NOMO-1 (cell line): ENCODE results near the gene SCP2.

Experiments
- DNase-seq, 2 experiments: peaks; one replicate each; lab custom pipeline; 2025; ENCODE audit not compliant: unreplicated experiment in 2 of 2; lab: John Stamatoyannopoulos, UW

The SCP2 gene

DNA sequence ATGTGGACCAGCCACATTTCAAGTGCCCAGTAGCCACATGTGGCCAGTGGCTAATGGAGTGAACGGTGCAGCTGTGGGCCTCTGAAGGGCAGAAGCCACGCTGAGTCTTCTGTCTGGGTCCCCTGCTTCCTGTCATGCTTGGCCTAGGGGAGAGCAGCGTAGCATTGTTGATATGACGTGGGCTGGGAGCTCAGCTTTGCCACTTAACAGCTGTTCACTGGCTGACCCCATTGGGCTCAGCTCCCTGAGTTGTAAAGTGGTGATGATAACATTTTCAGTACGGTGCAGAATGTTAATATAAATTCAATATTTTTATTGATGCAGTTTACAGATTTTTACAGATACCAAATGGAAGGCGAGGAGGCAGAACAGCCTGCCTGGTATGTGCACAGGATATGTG is 139.4 kb downstream of the SCP2 start:
- DNase-seq = no peak

DNA sequence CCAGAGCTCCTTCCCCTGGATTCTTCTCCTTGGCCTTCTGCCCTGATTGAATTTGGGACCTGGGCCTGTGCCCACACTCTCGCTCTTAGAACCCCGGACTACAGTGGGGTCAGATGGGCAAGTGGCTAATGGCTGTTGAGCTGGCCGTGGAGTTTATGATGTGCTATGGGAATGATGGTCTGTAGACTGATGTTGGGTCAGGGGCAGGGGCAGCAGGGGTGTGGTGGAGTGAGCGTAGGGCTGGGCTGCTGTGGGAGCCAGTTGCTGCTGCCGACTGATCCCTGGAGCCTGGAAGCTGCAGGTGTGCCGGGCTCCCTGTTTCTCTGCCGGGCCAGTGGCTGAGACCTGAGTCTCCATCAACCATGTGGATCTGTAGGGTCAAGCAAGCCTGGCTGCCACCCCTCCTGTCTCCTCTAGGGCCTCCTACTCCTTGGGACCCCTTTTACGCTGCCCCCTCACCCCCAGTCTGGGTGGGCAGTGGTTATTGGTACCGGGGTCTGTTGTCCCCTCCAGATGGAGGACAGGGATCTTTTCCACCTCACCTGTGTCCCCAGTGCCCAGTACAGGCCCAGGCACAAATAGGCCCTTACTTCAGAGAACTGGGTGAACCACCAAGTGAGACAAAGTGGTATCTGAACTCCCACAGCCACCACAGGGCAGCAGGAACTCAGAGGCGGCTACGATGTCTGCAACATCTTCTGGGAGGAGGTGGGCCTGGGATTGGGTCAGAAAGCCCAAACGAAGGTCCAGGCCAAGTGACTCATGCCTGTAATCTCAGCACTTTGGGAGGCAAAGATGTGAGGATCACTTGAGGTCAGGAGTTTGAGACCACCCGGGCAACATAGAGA is 140.0 kb downstream of the SCP2 start:
- no peak for DNase-seq

DNA sequence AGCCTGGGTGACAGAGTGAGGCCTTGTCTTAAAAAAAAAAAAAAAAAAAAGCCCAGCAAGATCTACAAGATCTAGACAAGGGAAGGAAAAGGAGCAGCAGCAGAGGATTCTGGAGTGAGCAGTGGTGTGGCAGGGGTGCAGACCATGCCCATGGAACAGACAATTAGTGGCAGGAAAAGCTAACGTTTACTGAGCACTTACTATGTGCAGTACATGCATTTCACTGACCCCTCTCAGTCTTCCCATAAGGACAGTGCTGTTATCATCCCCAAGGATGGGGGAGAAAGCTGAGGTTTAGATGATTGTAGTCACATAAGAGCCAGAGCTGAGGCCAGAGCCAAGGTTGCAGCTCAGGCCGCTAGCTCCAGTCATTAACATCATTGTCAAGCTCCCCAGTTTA is 140.8 kb downstream of the SCP2 start:
- DNase-seq = no peak

DNA sequence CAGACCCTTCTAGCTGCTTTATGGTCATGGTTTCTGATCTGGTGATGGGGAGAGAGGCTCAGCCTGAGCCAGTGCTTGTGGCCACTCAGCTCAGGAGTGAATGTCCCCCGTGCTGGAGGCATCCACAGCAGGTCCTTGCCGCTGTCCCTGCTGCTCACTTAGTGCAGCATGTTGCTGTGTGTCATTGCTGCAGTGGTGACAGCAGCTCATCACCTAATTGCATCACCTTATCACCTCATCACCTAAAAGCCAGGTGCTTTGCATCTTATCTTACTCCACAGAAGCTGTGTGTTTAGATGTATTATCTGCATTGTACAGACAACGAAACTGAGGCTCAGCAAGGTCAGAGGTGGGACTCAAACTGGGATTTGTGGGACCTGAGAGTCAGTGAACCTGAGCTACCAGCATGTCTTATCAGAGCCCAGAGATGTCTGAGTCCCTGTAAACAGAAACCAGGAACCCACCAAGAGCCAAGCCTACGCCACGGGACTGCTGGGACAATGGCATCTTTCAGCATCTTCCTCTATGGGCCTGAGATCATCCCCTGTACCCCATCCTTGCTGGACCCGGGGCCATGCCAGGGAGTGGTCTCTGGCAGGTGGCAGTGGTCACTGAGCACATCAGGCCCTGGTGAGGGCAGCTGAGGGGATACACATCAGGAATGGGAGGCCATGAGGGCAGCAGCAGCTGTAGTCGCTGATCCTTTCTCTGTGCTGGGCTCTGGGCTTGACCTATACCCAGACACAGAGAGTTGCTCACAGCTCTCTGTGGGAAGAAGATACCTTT is 141.4 kb downstream of the SCP2 start:
- no peak for DNase-seq

DNA sequence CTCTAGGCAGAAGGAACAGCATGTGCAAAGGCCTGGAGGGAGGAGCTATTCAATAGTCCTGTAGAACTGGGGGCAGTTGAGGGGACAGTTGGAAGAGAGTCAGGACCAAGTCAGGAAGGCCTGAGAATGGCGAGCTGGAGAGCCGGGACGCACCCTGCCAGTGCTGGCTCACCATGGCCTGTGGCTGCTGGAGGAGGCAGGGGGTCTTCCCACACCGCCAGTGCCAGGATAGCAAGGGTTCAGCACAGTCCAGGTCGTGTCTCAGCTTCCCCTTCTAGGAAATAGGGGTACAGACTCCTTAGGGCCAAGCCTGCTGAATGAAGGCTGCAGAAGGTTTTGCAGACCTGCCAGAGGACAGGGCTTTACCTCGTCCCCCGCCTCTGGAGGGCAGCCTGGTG is 142.2 kb downstream of the SCP2 start:
- no peak for DNase-seq

DNA sequence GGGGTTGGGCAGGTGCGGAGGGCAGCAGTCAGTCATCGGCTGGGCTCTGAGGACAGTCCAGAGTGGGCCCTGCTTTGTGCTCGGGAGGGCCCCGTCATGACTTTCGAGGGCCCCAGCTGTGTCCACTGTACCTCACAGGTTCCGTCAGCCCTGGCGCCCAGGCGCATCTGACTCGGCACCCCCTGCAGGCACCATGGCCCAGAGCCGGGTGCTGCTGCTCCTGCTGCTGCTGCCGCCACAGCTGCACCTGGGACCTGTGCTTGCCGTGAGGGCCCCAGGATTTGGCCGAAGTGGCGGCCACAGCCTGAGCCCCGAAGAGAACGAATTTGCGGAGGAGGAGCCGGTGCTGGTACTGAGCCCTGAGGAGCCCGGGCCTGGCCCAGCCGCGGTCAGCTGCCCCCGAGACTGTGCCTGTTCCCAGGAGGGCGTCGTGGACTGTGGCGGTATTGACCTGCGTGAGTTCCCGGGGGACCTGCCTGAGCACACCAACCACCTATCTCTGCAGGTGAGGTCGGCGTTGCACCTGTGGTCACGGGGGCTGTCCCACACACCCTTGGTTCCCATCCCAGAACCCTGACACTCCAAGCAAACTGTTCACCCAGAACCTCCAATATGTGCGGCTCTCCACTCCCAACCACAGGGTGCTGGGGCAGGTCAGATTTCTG is 142.7 kb downstream of the SCP2 start:
- DNase-seq = no peak

DNA sequence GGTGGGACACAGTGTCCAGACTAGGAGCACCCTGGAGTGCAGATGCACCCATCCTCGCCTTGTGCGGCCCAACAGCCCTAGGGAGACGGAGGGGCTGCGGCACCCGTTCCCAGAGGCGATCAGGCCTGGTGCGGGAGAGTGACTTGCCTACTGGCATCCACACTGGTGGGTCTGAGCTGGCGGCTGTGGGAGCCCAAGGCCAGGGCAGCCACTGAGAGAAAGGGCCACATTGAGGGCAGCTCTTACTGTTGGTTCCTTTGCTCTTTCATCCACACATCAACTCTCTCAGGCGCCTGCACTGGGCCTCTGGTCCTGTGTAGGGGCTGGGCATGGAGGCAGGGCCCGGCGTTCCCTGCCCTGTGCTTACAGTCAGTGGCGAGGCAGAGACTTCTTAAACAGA is 143.5 kb downstream of the SCP2 start:
- no peak for DNase-seq

DNA sequence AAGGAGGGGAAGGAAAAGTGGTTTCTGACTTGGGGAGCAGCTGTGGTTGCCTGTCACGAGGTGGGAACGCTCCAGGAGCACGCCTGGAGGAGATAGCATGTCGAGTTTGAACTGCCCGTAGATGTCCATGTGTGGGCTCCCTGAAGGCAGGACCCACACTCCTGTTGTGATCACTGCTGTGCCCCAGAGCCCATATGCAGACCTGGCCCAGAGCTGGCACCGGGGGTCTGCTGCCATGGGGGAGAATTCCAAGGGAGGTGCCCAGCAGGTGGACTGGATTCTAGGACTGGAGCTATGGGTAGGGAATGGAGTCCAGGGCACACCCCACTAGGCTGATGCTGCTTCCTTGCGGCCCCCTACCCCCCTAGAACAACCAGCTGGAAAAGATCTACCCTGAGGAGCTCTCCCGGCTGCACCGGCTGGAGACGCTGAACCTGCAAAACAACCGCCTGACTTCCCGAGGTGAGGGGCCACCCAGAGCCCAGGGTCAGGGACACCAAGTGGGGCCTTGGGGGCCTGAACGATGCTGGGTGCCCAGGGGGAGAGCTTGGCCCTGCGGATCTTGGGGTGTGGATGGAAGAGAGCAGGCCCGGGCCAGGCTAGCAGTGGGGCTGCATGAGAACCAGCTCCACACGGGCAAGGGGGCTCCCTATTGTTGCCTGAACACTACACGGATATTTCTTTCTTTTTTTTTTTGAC is 144.2 kb downstream of the SCP2 start:
- no peak for DNase-seq

DNA sequence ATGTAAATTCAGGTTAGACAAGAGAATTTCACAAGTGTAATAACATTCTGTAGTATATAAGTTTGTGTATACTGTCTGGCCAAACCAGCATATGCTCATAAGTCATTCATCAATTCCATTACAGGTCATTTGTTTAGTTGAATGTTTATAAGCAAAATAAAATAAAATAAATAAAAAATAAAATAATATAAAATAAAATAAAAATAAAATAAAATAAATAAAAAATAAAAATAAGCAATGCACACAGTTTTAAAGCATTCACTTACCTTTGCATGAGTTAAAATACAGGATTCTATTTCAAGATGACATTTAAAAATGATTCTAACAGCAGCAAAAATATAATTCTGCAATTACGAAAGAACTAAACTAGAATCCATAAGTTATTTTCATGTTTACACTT is 144.8 kb downstream of the SCP2 start:
- DNase-seq = no peak

DNA sequence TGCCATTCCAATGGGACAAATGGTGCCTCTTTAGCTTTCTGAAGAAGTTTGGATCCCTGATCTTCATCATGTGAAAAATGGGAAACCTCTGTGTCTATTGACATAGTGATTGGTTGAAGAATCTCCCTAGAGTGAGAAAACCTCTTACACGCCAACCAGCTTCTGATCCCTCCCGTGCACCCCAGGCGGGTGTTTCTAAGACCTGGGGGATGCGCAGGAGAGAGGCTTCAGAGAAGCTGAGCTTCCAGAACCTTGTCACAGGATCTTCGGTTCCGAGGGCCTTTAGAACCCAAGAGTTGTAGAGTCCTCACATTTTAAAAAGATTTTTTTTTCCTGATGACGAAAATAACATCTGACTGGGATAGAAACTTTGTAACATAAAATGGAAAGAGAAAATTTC is 146.2 kb downstream of the SCP2 start:
- no peak for DNase-seq

DNA sequence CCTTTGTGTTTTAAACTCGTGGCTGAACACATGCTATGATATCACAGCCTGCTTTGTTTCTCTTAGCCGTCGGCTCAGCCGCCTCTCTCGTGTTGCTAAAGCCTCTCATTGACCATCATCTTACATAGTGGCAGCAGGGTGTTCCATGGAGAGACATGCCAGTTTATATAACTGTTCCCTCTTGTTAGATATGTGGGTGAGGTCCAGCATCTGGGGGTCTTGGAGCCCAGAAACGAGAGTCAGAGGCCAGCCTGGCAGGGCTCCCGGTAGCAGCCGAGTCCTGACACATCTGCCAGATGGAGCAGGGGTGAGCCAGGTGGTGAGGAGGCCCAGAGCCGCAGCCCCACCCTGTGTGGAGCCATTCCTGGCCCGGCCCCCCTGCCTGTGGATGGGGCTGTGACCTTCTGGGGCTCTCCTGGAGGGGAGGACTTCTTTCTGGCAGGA is 146.8 kb downstream of the SCP2 start:
- no peak for DNase-seq

DNA sequence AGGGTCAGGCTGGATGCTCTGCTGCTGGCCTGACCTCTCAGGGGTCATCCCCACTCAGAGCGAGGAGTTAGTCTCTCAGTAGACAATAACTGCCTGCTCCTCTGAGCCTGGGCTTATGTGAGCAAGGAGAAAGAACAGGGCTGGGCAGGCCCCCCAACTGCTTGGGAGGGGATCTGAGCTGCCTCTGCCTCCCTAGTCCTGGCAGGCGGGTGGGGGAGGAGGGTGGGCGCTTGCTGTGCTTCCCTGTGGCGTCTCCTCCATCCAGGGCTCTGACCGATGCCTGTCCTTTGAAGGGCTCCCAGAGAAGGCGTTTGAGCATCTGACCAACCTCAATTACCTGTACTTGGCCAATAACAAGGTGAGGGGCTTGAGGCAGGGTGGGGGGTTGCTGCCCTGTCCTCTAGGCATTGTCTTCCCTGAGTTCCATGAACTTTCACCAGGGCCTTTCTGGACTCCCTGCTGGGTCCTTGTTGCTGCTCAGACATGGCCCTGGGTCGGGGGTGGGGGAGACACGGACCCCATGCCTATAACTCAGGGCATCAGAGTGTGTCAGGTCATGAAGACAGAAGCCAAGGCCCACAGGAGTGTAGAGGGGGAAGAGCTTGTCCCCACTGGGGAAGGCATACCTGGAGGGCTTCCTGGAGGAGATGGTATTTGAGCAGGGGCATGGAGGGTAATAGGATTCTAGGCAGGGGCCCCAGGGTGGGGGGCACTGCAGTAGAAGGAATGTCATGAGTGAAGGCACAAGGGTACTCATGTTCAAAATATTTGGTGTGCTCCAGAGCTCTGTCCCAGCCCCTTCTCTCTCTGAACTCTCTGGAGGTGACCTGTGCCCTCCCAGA is 147.5 kb downstream of the SCP2 start:
- DNase-seq = no peak

DNA sequence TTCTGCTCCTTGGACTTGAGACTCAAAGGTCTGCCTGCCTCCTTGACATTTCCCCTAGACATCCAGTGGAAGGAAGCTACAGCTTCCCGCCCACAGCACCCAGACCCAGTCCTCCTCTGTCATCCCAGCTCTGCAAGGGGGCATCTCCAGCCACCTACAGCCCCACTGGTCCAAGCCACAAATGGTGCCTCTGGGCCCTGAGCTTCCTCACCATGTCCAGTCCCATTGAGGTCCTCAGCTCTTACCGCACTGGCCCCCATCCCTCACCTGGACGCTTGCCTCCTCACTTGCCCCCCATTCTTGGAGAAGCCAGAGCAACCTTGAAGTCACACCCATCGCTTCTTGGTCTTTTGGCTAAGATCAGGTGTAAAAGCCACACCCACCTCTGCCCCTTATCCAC is 148.1 kb downstream of the SCP2 start:
- no peak for DNase-seq

DNA sequence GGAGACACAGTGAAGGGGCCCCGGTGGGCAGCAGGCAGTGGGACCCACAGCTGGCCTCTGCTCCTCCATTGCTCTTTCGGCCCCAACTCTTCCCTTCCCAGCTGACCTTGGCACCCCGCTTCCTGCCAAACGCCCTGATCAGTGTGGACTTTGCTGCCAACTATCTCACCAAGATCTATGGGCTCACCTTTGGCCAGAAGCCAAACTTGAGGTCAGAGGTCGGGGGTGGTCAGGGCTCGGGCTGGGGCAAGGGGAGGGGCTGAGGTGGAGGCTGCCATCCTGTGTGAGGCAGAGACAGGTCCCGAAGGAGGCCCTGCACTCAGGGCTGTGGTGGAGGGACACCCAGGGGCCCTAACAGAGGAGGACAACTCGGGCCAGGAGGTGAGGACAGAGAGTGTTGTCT is 148.7 kb downstream of the SCP2 start:
- no peak for DNase-seq

DNA sequence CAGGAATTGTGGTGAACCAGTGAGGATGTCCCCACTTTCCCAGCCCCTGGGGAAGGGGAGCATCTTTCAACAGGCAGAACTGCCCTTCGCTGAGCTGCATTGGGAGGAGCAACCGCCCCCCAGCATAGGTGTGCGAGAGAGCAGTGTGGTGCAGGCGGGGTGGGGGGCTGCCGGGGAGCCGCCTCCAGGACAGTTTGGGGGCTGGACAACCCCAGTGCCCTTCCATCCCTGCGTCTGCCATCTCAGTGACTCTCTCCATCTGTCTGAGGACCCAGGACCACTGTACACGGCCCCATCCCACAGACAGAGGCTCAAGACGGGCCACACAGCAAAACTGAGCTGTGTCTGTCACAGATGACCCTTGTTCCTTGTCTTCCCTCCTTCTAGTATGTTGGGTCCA is 149.1 kb downstream of the SCP2 start:
- no peak for DNase-seq

DNA sequence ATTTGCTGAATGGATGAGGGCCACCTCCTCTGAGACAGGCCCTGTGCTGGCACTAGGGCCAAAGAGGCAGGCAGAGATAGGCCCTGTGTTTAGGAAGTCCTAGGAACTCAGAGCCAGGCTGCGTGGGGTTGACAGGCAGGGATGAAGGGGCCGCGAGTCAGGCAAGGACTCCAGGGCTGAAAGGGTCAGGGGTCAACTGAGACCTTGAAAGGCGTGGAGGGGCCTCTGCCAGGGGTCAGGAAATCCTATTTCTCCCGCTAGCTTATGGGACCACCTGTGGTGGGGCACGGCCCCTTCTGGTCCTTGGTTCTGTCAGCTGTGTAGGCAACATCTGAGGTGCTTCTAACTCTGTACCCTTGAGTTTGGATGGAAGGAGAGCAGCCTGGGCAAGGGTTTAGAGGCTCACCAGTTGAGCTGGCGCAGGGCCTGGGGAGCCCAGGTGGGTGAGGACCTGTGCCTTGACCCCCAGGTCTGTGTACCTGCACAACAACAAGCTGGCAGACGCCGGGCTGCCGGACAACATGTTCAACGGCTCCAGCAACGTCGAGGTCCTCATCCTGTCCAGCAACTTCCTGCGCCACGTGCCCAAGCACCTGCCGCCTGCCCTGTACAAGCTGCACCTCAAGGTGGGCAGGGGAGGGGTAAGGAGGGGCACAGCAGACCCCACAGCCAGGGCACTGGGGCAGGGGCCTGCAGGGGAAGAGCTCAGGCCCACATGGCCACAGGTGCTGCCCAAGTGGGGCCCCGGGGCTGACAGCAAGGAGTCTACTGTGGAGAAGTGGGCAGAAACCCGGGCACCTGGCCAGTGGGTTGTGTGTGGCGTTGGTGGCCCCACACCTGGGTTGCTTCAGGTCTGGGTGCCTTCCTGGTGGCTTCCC is 149.9 kb downstream of the SCP2 start:
- no peak for DNase-seq

DNA sequence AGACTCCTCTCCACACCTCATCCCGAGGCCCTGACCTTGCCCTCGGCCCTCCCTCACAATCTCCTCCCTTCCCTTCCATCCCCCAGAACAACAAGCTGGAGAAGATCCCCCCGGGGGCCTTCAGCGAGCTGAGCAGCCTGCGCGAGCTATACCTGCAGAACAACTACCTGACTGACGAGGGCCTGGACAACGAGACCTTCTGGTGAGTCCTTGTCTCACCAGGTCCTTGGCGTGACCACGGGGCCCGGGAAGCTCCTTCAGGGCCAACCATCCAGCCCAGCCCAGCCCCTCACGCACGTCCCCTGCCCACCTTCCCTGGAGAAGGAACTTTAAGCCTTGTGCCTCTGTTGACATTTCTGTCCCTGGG is 150.5 kb downstream of the SCP2 start:
- no peak for DNase-seq

DNA sequence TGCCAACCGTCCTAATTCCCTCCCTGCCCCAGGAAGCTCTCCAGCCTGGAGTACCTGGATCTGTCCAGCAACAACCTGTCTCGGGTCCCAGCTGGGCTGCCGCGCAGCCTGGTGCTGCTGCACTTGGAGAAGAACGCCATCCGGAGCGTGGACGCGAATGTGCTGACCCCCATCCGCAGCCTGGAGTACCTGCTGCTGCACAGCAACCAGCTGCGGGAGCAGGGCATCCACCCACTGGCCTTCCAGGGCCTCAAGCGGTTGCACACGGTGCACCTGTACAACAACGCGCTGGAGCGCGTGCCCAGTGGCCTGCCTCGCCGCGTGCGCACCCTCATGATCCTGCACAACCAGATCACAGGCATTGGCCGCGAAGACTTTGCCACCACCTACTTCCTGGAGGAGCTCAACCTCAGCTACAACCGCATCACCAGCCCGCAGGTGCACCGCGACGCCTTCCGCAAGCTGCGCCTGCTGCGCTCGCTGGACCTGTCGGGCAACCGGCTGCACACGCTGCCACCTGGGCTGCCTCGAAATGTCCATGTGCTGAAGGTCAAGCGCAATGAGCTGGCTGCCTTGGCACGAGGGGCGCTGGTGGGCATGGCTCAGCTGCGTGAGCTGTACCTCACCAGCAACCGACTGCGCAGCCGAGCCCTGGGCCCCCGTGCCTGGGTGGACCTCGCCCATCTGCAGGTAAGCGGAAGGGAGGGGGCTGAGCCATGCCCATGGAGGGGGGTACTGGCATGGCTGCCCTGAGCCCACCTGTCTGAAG is 151.4 kb downstream of the SCP2 start:
- DNase-seq = no peak

DNA sequence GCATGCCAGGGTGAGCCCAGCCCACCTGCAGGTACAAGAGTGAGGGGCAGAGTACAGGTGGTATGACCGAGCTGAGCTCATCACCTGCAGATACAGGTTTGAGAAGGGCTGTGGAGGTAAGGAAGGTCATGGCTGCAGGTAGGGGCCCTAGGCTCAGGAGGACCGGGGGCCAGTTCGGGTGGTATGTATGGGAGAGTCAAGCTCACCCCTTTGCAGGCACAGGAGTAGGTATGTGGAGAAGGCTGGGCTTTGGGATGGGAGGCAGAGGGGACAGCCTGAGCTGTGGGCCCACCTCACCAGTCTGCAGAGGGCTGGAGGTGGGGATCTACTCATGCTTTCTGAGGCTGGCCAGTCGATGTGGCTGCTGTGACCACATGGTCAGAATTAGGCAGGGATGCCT is 152.2 kb downstream of the SCP2 start:
- DNase-seq = no peak
